ENCODE data around the gene PTPRR. TPM values are rescaled to one million over a fixed set of nuclear protein-coding genes. Genes with fewer than 3 reads are reported as not detected.

The PTPRR gene
- total RNA-seq, 4 donors from 2014 or later = 0.15 TPM; not detected in 3

- 83 to 85% methylated on average over 12 of the region's 12 CpGs for WGBS, 2 donors
- no peak for DNase-seq (ENCODE audit: low spot score in 2 of 2)
- intact Hi-C loops (cut with DNase I; ENCODE audit: low total_unique reads) = loop anchor here (10.0 kb wide), 1 partner anchor 124 kb away; no protein-coding TSS in a partner anchor
- H3K4me3 ChIP-seq (ENCODE audit: low read depth, poor library complexity, severe bottlenecking) = no peak overlapping the region
- TF ChIP-seq CTCF (IDR thresholded peaks at IDR 0.05) (no peak), POLR2A (IDR thresholded peaks at IDR 0.05) (no peak)
Observed at GRCh38 chr12:70719071-70719470, 201.5 kb downstream of the PTPRR start.

GRCh38 chr12:70711831-70712230 lies 208.7 kb downstream of the PTPRR start:
- H3K4me3 ChIP-seq (ENCODE audit: low read depth, poor library complexity, severe bottlenecking) = no peak overlapping the region
- intact Hi-C loops (cut with DNase I; ENCODE audit: low total_unique reads) = loop anchor here (10.0 kb wide), 1 partner anchor 117 kb away; no protein-coding TSS in a partner anchor
- TF ChIP-seq POLR2A (IDR thresholded peaks at IDR 0.05) (no peak), CTCF (IDR thresholded peaks at IDR 0.05) (no peak)
- WGBS, 2 donors = 58 to 79% methylated on average over 3 of the region's 3 CpGs
- no peak for DNase-seq (ENCODE audit: low spot score in 2 of 2)

GRCh38 chr12:70709022-70709421 lies 211.5 kb downstream of the PTPRR start:
- H3K4me3 ChIP-seq (ENCODE audit: low read depth, poor library complexity, severe bottlenecking) = no peak overlapping the region
- TF ChIP-seq POLR2A (IDR thresholded peaks at IDR 0.05) (no peak), CTCF (IDR thresholded peaks at IDR 0.05) (no peak)
- intact Hi-C loops (cut with DNase I; ENCODE audit: low total_unique reads) = no loop called here
- DNase-seq (ENCODE audit: low spot score in 2 of 2) = no peak
- WGBS, 2 donors = 73 to 78% methylated on average over 2 of the region's 2 CpGs

GRCh38 chr12:70706611-70707010 lies 213.9 kb downstream of the PTPRR start:
- H3K4me3 ChIP-seq (ENCODE audit: low read depth, poor library complexity, severe bottlenecking) = no peak overlapping the region
- 90 to 93% methylated on average over 2 of the region's 2 CpGs for WGBS, 2 donors
- no peak for TF ChIP-seq POLR2A (IDR thresholded peaks at IDR 0.05)
- no peak for TF ChIP-seq CTCF (IDR thresholded peaks at IDR 0.05)
- intact Hi-C loops (cut with DNase I; ENCODE audit: low total_unique reads) = no loop called here
- DNase-seq (ENCODE audit: low spot score in 2 of 2) = no peak

GRCh38 chr12:70698345-70698744 lies 222.2 kb downstream of the PTPRR start:
- TF ChIP-seq CTCF (IDR thresholded peaks at IDR 0.05) (no peak), POLR2A (IDR thresholded peaks at IDR 0.05) (no peak)

GRCh38 chr12:70695361-70696023 lies 225.0 kb downstream of the PTPRR start:
- no peak for DNase-seq (ENCODE audit: low spot score in 2 of 2)
- WGBS, 2 donors = 36 to 43% methylated on average over 3 of the region's 3 CpGs
- no peak overlapping the region for H3K4me3 ChIP-seq (ENCODE audit: low read depth, poor library complexity, severe bottlenecking)
- no peak for TF ChIP-seq CTCF (IDR thresholded peaks at IDR 0.05)
- TF ChIP-seq POLR2A (IDR thresholded peaks at IDR 0.05) = no peak
- intact Hi-C loops (cut with DNase I; ENCODE audit: low total_unique reads) = no loop called here

More at GRCh38 chr12:70698345-70698744, 222.2 kb downstream of the PTPRR start:
- intact Hi-C loops (cut with DNase I; ENCODE audit: low total_unique reads) = no loop called here
- WGBS, 2 donors = 60 to 87% methylated on average over 1 of the region's 1 CpG
- H3K4me3 ChIP-seq (ENCODE audit: low read depth, poor library complexity, severe bottlenecking) = no peak overlapping the region
- DNase-seq (ENCODE audit: low spot score in 2 of 2) = no peak
